ENCODE results near the gene MYRF.

MYRF gene

DNA sequence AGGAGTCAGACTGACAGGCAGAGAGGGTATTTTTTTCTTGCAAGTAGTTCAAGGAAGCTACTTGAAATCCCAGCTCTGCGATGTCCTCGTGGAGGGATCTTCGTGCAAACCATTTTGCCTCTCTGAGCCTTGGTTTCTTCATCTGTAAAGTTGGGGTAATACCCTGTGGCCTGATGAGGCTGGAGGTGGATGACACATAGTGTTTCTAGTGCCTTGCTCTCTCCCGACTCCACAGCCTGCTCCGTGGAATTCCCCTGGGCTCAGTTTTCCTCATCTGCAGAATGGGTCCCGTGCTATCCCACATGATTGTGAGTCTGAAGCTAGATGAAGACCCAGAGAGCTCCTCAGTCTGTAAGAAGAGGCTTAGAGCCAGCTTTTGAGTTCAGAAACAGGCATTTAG lies 39.6 kb upstream of the MYRF start:
- H3K36me3 ChIP-seq (ENCODE audit: control insufficient read depth in 2 of 2, insufficient read depth in 1 of 2, low read length in 2 of 2), result no peaks in the 10 kb centered on the region
- CTCF ChIA-PET, result interaction anchor here (0.6 to 1.6 kb wide), 7 partner anchors 31 to 459 kb away, joined by 3 to 5 read pairs (median 3); no protein-coding TSS in a partner anchor
- no peak overlapping the region for H3K27ac ChIP-seq (ENCODE audit: extremely low read depth, low read depth, low read length)
- TF ChIP-seq RBAK (tag by site-specific recombination; IDR thresholded peaks at IDR 0.05), result no peak
- POLR2A ChIA-PET, result no interaction called here
- H3K4me3 ChIP-seq (ENCODE audit: low read depth, low read length), result no peak overlapping the region
- H3K9me3 ChIP-seq (ENCODE audit: control insufficient read depth, insufficient read depth, low read depth, low read length), result no peaks in the 10 kb centered on the region
- no peaks in the 10 kb centered on the region for H3K4me1 ChIP-seq (ENCODE audit: control insufficient read depth, insufficient read depth, low read length)

DNA sequence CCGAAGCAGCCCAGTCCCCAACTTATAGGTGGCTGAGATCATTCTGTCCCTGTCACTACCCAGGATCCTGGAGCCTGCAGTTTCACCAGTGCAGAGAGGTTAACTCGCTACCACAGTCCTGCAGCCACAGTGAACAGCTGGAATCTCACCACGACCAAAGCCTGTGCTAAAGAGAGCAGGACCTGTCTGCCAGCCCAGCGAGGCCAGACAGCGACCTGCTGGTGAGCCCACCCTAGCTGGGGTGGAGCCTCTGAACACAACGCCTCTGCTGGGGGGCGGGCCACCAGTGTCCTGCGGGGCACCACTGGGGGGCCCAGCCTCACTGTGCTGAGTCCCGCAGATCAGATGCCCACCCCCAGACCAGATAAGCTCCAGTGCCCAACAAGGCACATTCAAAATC lies 39.0 kb upstream of the MYRF start:
- ChIA-PET POLR2A (no interaction called here), CTCF (interaction anchor here (0.6 to 1.6 kb wide), 6 partner anchors 12 to 458 kb away, joined by 3 to 5 read pairs (median 4); no protein-coding TSS in a partner anchor)
- H3K27ac ChIP-seq (ENCODE audit: extremely low read depth, low read depth, low read length), result no peak overlapping the region
- no peak for TF ChIP-seq WT1 (tag by site-specific recombination; IDR thresholded peaks at IDR 0.05)
- peak; percentile 50 for TF ChIP-seq ZIC2 (tag by site-specific recombination; IDR thresholded peaks at IDR 0.05)
- TF ChIP-seq ZNF24 (tag by site-specific recombination; IDR thresholded peaks at IDR 0.05), result no peak
- TF ChIP-seq, protein P1, sequence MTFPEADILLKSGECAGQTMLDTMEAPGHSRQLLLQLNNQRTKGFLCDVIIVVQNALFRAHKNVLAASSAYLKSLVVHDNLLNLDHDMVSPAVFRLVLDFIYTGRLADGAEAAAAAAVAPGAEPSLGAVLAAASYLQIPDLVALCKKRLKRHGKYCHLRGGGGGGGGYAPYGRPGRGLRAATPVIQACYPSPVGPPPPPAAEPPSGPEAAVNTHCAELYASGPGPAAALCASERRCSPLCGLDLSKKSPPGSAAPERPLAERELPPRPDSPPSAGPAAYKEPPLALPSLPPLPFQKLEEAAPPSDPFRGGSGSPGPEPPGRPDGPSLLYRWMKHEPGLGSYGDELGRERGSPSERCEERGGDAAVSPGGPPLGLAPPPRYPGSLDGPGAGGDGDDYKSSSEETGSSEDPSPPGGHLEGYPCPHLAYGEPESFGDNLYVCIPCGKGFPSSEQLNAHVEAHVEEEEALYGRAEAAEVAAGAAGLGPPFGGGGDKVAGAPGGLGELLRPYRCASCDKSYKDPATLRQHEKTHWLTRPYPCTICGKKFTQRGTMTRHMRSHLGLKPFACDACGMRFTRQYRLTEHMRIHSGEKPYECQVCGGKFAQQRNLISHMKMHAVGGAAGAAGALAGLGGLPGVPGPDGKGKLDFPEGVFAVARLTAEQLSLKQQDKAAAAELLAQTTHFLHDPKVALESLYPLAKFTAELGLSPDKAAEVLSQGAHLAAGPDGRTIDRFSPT (tag by site-specific recombination; IDR thresholded peaks at IDR 0.05), result no peak
- TF ChIP-seq ZBTB48 (tag by site-specific recombination; IDR thresholded peaks at IDR 0.05), result no peak
- peak; percentile 63 for TF ChIP-seq SP2 (tag by site-specific recombination; IDR thresholded peaks at IDR 0.05)
- TF ChIP-seq ZNF132 (tag by site-specific recombination; IDR thresholded peaks at IDR 0.05; ENCODE audit: borderline replicate concordance), result no peak
- no peak for TF ChIP-seq ZNF302 (tag by site-specific recombination; IDR thresholded peaks at IDR 0.05; ENCODE audit: low read depth)
- H3K4me1 ChIP-seq (ENCODE audit: control insufficient read depth, insufficient read depth, low read length), result no peaks in the 10 kb centered on the region
- no peak overlapping the region for H3K4me3 ChIP-seq (ENCODE audit: low read depth, low read length)
- H3K9me3 ChIP-seq (ENCODE audit: control insufficient read depth, insufficient read depth, low read depth, low read length), result no peaks in the 10 kb centered on the region
- H3K36me3 ChIP-seq (ENCODE audit: control insufficient read depth in 2 of 2, insufficient read depth in 1 of 2, low read length in 2 of 2), result no peaks in the 10 kb centered on the region

DNA sequence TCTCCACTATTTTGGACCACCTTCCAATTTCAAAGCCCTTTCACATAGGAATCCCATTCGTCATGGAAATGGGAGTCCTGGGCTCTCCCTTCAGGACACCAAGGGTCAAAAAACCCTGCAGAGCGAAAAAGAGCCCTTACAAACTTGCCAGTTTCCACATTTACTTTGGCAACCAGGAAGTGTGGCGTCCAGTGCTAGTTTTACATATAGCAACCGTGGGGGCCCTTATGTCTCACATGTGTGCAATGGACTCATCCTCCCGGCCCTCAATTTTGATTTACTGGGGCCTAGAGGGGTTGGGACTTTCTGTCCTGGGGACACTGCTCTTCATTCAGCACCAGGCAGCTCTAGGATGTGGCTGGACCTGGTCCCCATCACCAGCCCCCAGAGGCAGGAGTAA lies 38.5 kb upstream of the MYRF start:
- ChIA-PET POLR2A (no interaction called here), CTCF (interaction anchor here (0.7 to 1.6 kb wide), 3 partner anchors 12 to 74 kb away, joined by 3 to 4 read pairs (median 3); no protein-coding TSS in a partner anchor)
- no peak overlapping the region for H3K4me3 ChIP-seq (ENCODE audit: low read depth, low read length)
- no peaks in the 10 kb centered on the region for H3K36me3 ChIP-seq (ENCODE audit: control insufficient read depth in 2 of 2, insufficient read depth in 1 of 2, low read length in 2 of 2)
- no peaks in the 10 kb centered on the region; the same call in 1 of the 2 replicates for H3K4me1 ChIP-seq (ENCODE audit: control insufficient read depth, insufficient read depth, low read length)
- no peak overlapping the region for H3K27ac ChIP-seq (ENCODE audit: extremely low read depth, low read depth, low read length)
- no peak for TF ChIP-seq TRIM28 (IDR thresholded peaks at IDR 0.05; ENCODE audit: borderline replicate concordance, low read length)
- TF ChIP-seq GLIS2 (tag by site-specific recombination; IDR thresholded peaks at IDR 0.05), result no peak
- TF ChIP-seq ZNF155 (tag by site-specific recombination; IDR thresholded peaks at IDR 0.05), result no peak
- no peak for TF ChIP-seq ZNF610 (tag by site-specific recombination; IDR thresholded peaks at IDR 0.05; ENCODE audit: borderline replicate concordance)
- TF ChIP-seq, protein P2, sequence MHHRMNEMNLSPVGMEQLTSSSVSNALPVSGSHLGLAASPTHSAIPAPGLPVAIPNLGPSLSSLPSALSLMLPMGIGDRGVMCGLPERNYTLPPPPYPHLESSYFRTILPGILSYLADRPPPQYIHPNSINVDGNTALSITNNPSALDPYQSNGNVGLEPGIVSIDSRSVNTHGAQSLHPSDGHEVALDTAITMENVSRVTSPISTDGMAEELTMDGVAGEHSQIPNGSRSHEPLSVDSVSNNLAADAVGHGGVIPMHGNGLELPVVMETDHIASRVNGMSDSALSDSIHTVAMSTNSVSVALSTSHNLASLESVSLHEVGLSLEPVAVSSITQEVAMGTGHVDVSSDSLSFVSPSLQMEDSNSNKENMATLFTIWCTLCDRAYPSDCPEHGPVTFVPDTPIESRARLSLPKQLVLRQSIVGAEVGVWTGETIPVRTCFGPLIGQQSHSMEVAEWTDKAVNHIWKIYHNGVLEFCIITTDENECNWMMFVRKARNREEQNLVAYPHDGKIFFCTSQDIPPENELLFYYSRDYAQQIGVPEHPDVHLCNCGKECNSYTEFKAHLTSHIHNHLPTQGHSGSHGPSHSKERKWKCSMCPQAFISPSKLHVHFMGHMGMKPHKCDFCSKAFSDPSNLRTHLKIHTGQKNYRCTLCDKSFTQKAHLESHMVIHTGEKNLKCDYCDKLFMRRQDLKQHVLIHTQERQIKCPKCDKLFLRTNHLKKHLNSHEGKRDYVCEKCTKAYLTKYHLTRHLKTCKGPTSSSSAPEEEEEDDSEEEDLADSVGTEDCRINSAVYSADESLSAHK (tag by site-specific recombination; IDR thresholded peaks at IDR 0.05), result no peak
- H3K9me3 ChIP-seq (ENCODE audit: control insufficient read depth, insufficient read depth, low read depth, low read length), result no peaks in the 10 kb centered on the region

DNA sequence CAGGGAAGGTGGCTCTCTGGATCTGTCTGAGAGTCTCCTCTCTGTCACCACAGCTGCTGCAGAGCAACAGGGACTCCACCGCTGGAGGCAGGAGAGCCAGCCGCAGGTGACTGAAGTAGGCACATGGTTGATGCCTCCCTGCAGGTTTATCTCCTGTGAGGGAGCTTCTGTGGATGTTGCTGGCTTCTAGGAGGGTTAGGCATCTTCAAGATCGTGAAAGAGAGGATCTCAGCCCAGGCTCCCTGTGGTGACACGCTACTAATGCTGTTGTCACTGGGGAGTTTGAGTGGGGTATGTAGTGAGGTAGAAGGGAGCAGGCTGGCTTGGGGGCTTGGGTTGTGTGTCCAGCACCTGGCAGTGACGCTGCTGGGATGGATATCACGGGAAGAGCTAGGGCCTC lies 38.1 kb upstream of the MYRF start:
- Histone ChIP-seq H3K4me1 (ENCODE audit: control insufficient read depth, insufficient read depth, low read length) (no peaks in the 10 kb centered on the region; the same call in 1 of the 2 replicates), H3K27ac (ENCODE audit: extremely low read depth, low read depth, low read length) (no peak overlapping the region), H3K9me3 (ENCODE audit: control insufficient read depth, insufficient read depth, low read depth, low read length) (no peaks in the 10 kb centered on the region), H3K36me3 (ENCODE audit: control insufficient read depth in 2 of 2, insufficient read depth in 1 of 2, low read length in 2 of 2) (no peaks in the 10 kb centered on the region), H3K4me3 (ENCODE audit: low read depth, low read length) (no peak overlapping the region)
- ChIA-PET CTCF (interaction anchor here (0.9 to 1.6 kb wide), 2 partner anchors 20 to 74 kb away, joined by 3 to 4 read pairs; no protein-coding TSS in a partner anchor), POLR2A (no interaction called here)
- peak; percentile 61 for TF ChIP-seq GLIS1 (tag by site-specific recombination; IDR thresholded peaks at IDR 0.05)
- TF ChIP-seq ZIC2 (tag by site-specific recombination; IDR thresholded peaks at IDR 0.05), result peak; percentile 67
- TF ChIP-seq SCRT2 (tag by site-specific recombination; IDR thresholded peaks at IDR 0.05), result 0 out of 2 replicates have a peak, but pooled peaks have one; percentile 51
- TF ChIP-seq, protein P3, sequence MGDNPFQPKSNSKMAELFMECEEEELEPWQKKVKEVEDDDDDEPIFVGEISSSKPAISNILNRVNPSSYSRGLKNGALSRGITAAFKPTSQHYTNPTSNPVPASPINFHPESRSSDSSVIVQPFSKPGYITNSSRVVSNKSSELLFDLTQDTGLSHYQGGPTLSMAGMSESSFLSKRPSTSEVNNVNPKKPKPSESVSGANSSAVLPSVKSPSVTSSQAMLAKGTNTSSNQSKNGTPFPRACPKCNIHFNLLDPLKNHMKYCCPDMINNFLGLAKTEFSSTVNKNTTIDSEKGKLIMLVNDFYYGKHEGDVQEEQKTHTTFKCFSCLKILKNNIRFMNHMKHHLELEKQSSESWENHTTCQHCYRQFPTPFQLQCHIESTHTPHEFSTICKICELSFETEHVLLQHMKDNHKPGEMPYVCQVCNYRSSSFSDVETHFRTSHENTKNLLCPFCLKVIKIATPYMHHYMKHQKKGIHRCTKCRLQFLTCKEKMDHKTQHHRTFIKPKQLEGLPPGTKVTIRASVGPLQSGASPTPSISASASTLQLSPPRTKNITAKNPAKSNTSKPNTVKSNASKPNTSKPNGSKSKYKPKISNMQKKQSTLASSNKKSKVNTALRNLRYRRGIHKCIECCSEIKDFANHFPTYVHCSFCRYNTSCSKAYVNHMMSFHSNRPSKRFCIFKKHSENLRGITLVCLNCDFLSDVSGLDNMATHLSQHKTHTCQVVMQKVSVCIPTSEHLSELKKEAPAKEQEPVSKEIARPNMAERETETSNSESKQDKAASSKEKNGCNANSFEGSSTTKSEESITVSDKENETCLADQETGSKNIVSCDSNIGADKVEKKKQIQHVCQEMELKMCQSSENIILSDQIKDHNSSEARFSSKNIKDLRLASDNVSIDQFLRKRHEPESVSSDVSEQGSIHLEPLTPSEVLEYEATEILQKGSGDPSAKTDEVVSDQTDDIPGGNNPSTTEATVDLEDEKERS (tag by site-specific recombination; IDR thresholded peaks at IDR 0.05), result no peak
